Heart left ventricle (tissue), 16 donors: ENCODE measurements around the gene ZNF319. TPM values are rescaled to one million over a fixed set of nuclear protein-coding genes. Genes with fewer than 3 reads are reported as not detected.

ENCODE experiments used
- ATAC-seq, 4 donors: fragments of 200-7000 bp; cut with Tn5 transposase; one replicate each; pipeline ENCODE4 v1.9.1; 2020 to 2022; ENCODE audit warnings: moderate library complexity in 4 of 4, mild to moderate bottlenecking in 3 of 4, moderate number of reproducible peaks in 1 of 4
- DNase-seq, 5 donors: peaks; one replicate each; pipeline ENCODE4 v3.0.0-alpha.2; 2020
- H3K27ac ChIP-seq, 12 donors: fragments of 200-600 bp; sonication (generic) in 4 of 12; one replicate each; pipeline versions ENCODE4 v1.5.0 to v1.8.0; 2016 to 2022; ENCODE audit warnings: mild to moderate bottlenecking in 2 of 12
- H3K27me3 ChIP-seq, 9 donors: fragments of 200-600 bp; sonication (generic) in 2 of 9; one replicate each; pipeline versions ENCODE4 v1.5.1 to v1.8.0; 2016 to 2022; ENCODE audit warnings: mild to moderate bottlenecking in 3 of 9
- H3K36me3 ChIP-seq, 9 donors: fragments of 200-600 bp; sonication (generic) in 2 of 9; one replicate each; pipeline versions ENCODE4 v1.5.0 to v1.8.0; 2018 to 2022; ENCODE audit warnings: mild to moderate bottlenecking in 2 of 9
- H3K4me1 ChIP-seq, 12 donors: fragments of 200-600 bp; sonication (generic) in 4 of 12; one replicate each; pipeline versions ENCODE4 v1.5.0 to v1.8.0; 2016 to 2022; ENCODE audit warnings: mild to moderate bottlenecking in 3 of 12
- H3K4me3 ChIP-seq, 12 donors: fragments of 200-600 bp; sonication (generic) in 4 of 12; one replicate each; pipeline versions ENCODE4 v1.5.0 to v1.8.0; 2017 to 2022; ENCODE audit warnings: mild to moderate bottlenecking in 9 of 12, moderate library complexity in 4 of 12
- H3K9me3 ChIP-seq, 12 donors: fragments of 200-600 bp; sonication (generic) in 4 of 12; one replicate each; pipeline versions ENCODE4 v1.5.0 to v1.8.0; 2016 to 2022; ENCODE audit warnings: mild to moderate bottlenecking in 1 of 12
- CTCF ChIP-seq, 12 donors: fragments of 200-600 bp; sonication (generic) in 4 of 12; IDR thresholded peaks; one replicate each; pipeline versions ENCODE4 v1.5.0 to v1.8.0; 2018 to 2022; ENCODE audit warnings: antibody characterized with exemption in 12 of 12, mild to moderate bottlenecking in 5 of 12
- POLR2A ChIP-seq, 2 donors: fragments of 450-650 bp; IDR thresholded peaks; one replicate each; pipeline ENCODE4 v1.6.1; 2017; ENCODE audit warnings: antibody characterized with exemption in 2 of 2, mild to moderate bottlenecking in 2 of 2, moderate library complexity in 2 of 2
- WGBS, 4 donors: extraction: QIAGEN DNeasy Blood & Tissue Kit in 2 of 4; methylation state at CpG; one replicate each; pipeline versions ENCODE4 v1.1.5 to v1.1.7; 2013 to 2018; 5-methylcytosine and 5-hydroxymethylcytosine counted together
- intact Hi-C, 10 donors: fragments of 100-400 bp; cut with DNase I; formaldehyde crosslinking; loops; one replicate each; pipeline versions ENCODE4 v1.11.1 to v1.14.2; 2022
- polyA plus RNA-seq, 2 donors: library from polyadenylated mRNA; stranded (reverse); fragments of 200-250 nt; gene quantifications; one replicate each; pipeline ENCODE4 v1.2.3, GENCODE V29; 2013
- total RNA-seq, 9 donors: library from RNA; depleted of rRNA in 2 of 9; stranded (reverse); fragments of >200 nt in 2 of 9; fragmentation: NEBNext Ultra II Directional in 3 of 9; extraction: Animal tissue kit (Norgen Biotek cat#: 25700) in 3 of 9; gene quantifications; one replicate each; pipeline versions ENCODE4 v1.1.0 to v1.2.4, GENCODE V29; 2016 to 2023
- donor health status: ischemic (EF 13 %, LVEDD 7.1; RV severe dilation, severe dysfunction).
- donor health status: healthy with polysubstance abuse.
- donor health status: DM: no; HTN: yes; CAD: no.
- donor health status: DM: no; HTN: no; CAD: no.
- donor health status: ischemic (EF 25% LVEDD 6.9; RV normal size, moderate dysfunction).
- donor health status: ischemic (EF 25% LVEDD 5.7; RV mildly dilated, moderate dysfunction).
- donor health status: healthy.
- donor health status: DM: yes; HTN: yes; CAD: no.
- donor health status: ischemic (EF 35%, LVEDD 5.7; RV mildly dilated, moderate dysfunction).
- donor health status: nonischemic (EF 11% LVEDD 7.7; RV severe dilation, severe dysfunction).
- donor health status: DM: yes; HTN: yes; CAD: no.
- donor health status: PGD.
- donor health status: ischemic (EF 29% LVEDD 5.4; RV normal size, mild dysfunction).
- donor health status: nonischemic (EF 23%, LVEDD 6.1; RV moderate dilation, normal function).

Gene ZNF319
- total and polyA plus RNA-seq, 11 donors: 5.6 to 10.5 (median 8.6) TPM

- WGBS, 4 donors: 86 to 89% (median 87%) methylated on average over 19 to 26 of the region's 26 CpGs
- H3K27ac ChIP-seq: no peak overlapping the region
- intact Hi-C loops: no loop called here
- H3K36me3 ChIP-seq: peaks cover 0 to 79% (median 62%) of the 10 kb centered on the region in 9 donors
- no peaks in the 10 kb centered on the region for H3K9me3 ChIP-seq
- ATAC-seq (no peak), DNase-seq (peak in 1 of 5 donors; percentile 57)
- H3K4me1 ChIP-seq: peaks cover 0 to 24% (median 17%) of the 10 kb centered on the region in 12 donors
- TF ChIP-seq CTCF (IDR thresholded peaks at IDR 0.05): no peak
- no peak for TF ChIP-seq POLR2A (IDR thresholded peaks at IDR 0.05)
- no peak overlapping the region for H3K4me3 ChIP-seq
- no peaks in the 10 kb centered on the region for H3K27me3 ChIP-seq
Measured at GRCh38 chr16:58039829-58040495, 39.5 kb upstream of the ZNF319 start.

DNA sequence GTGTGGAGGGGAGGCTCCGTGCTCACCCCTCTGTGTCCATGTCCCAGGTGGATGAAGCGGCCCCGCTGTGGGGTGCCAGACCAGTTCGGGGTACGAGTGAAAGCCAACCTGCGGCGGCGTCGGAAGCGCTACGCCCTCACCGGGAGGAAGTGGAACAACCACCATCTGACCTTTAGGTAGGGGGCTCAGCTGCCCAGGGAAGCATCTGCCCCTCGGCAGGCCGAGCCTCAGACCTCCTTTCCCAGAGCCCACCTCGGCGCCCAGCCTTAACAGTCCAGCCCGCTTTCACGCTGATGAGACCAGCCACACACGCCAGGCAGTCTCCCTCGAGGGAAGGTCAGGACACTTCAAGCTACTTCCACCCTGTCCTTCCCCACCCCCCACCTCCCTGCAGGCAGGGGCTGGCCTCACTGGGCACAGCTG, 37.8 kb upstream of the ZNF319 start:
- no peaks in the 10 kb centered on the region for H3K27me3 ChIP-seq
- no peaks in the 10 kb centered on the region for H3K9me3 ChIP-seq
- TF ChIP-seq POLR2A (IDR thresholded peaks at IDR 0.05): no peak
- TF ChIP-seq CTCF (IDR thresholded peaks at IDR 0.05): no peak
- no peak overlapping the region for H3K27ac ChIP-seq
- WGBS, 4 donors: 87 to 92% (median 89%) methylated on average over 20 of the region's 20 CpGs
- ATAC-seq: no peak
- peaks cover 0 to 62% (median 49%) of the 10 kb centered on the region in 9 donors for H3K36me3 ChIP-seq
- H3K4me1 ChIP-seq: peaks cover 10 to 41% (median 33%) of the 10 kb centered on the region in 12 donors
- intact Hi-C loops: no loop called here
- H3K4me3 ChIP-seq: no peak overlapping the region
- peak in 1 of 5 donors; percentile 51 for DNase-seq

GRCh38 chr16:58037365-58038057, 37.0 kb upstream of the ZNF319 start:
- TF ChIP-seq CTCF (IDR thresholded peaks at IDR 0.05): no peak
- no peak for TF ChIP-seq POLR2A (IDR thresholded peaks at IDR 0.05)
- Histone ChIP-seq H3K4me3 (no peak overlapping the region), H3K27ac (no peak overlapping the region), H3K27me3 (no peaks in the 10 kb centered on the region), H3K9me3 (no peaks in the 10 kb centered on the region), H3K4me1 (peaks cover 10 to 49% (median 41%) of the 10 kb centered on the region in 12 donors), H3K36me3 (peaks cover 0 to 54% (median 42%) of the 10 kb centered on the region in 9 donors)
- ATAC-seq (no peak), DNase-seq (peak in 1 of 5 donors; percentile 54)
- WGBS, 4 donors: 78 to 90% (median 82%) methylated on average over 14 to 16 of the region's 16 CpGs
- intact Hi-C loops: no loop called here

- WGBS, 4 donors: 84 to 91% (median 87%) methylated on average over 6 of the region's 6 CpGs
- DNase-seq: peak in 1 of 5 donors; percentile 58
- H3K4me1 ChIP-seq: peaks cover 15 to 54% (median 46%) of the 10 kb centered on the region in 12 donors
- H3K36me3 ChIP-seq: peaks cover 0 to 49% (median 36%) of the 10 kb centered on the region in 9 donors
- intact Hi-C loops: no loop called here
- ATAC-seq: no peak
- no peak overlapping the region for H3K4me3 ChIP-seq
- no peaks in the 10 kb centered on the region for H3K27me3 ChIP-seq
- TF ChIP-seq POLR2A (IDR thresholded peaks at IDR 0.05) (no peak), CTCF (IDR thresholded peaks at IDR 0.05) (no peak)
- no peak overlapping the region for H3K27ac ChIP-seq
- H3K9me3 ChIP-seq: no peaks in the 10 kb centered on the region
Measured at GRCh38 chr16:58036943-58037342, 36.5 kb upstream of the ZNF319 start.
